ENCODE results near the gene APOL1.

Gene APOL1

DNA sequence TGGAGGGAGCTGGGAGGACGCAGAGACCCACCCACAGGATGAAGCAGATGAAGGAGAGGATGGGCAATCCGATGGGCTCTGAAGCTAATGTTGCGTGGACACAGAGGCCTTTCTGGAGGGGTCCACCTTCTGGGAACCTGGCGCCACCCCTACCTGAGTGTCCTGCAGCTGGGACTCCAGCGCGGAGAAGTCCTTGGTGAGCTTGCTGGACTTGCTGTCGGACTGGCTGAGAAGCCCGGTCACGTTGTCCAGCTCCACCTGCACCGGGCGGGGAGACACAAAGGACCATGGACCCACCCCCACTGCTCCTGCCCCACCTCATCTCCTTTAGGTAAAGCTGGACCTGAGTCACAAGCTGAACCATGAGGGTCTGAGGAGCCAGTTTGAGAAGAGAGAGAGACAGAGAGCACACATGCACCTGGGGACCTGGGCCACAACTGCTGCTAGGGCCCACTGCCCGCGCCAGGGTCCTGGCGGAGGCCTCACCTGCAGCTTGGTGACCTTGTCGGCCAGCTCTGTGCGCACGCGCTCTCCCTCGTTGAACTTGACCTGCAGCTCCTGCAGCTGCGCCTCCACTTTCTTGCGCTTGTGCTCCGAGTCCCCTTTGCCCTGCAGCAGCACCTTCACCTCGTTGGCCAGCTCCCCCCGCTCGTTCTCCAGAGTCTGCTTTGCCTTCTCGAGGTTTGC lies 40.8 kb downstream of the APOL1 start:
- DNase-seq (ENCODE audit: low spot score) = no peak

DNA sequence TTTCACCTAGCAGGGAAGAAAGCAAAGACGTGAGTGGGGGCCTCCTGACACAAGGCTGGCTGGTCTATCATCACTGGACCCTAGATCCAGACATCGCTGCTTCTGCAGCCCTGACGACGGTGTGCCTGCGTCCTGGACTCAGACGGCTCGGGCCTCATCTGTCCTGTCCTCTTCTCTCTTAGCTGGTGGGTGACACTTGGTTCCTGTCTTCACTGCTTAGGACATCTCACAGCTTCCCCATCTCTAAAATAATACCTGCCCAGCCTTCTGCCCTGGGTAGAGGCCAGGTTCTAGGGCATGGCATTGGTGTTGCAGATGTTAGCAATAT lies 41.3 kb downstream of the APOL1 start:
- no peak for DNase-seq (ENCODE audit: low spot score)

DNA sequence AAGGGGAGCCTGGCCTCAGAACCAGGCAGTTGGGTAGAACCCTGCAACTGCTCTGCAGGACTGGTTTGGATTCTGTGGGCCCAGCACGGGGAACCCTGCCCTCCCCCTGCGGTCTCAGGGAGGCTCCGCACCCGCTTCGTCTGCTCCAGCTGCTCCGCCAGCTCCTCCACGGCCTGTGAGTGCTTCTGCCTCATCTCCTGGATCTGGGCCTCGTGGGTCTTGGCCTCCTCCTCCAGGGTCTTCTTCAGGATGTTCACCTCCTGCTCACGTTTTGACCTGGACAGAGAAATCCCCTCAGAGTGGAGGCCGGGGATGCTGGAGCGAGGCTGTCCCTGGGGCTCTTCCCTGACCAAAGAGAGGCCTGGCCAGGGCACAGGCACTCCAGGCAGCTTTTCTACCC lies 41.9 kb downstream of the APOL1 start:
- DNase-seq (ENCODE audit: low spot score) = no peak

DNA sequence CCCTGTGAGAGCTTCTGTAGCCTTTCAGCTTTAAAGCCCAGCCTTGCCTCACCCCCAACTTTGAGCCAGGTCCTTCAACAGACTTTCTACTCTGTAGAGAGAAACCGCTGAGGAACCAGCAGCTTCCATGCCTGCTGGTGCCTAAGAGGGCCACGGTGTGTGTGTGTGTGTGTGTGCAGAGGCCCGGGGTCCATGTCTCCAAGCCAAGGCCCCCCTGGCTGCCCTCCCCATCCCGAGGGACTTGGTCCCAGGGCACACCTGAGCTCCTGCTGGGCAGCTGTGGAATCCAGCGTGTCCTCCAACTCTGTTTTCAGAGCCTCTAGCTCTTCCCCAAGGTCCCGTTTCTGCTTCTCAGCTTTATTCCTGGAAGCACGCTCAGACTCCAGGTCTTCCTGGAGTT lies 42.3 kb downstream of the APOL1 start:
- no peak for DNase-seq (ENCODE audit: low spot score)

DNA sequence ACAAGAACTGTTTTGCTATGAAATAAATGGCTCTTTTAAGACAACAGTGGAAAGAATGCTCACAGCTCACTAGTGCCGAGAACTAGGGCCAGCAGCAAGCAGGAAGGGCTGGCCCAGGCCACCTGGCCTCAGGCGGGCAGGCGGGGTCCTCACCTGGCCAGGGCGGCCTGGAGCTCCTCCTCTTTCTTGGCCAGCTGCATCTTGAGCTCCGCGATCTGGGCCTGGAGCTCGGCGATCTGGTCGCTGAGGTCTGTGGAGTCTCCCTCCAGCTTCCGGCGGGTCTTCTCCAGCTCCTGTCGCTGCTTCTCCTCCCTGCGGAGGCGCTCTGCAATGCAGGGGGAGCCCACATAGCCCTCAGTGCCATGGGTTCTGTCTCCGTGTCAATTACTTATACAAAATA lies 43.8 kb downstream of the APOL1 start:
- DNase-seq (ENCODE audit: low spot score) = no peak

DNA sequence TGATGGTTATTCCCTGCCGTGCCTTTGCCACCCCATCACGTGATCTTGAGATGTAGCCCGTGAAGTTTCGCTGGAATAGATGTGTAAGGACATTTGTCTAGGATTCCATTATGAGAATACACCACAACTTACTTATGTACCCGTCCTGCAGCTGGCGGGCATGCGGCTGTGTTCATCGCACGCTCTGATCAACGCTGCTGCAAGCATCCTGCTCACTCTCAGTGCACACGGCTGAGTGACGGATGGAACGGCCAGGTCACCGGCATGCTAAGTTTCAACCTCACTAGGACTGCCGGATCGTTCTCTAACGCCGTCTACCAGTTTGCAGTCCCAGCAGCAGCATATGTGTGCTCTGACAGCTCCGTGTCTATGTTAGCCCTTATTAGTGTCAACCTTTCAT lies 44.6 kb downstream of the APOL1 start:
- DNase-seq (ENCODE audit: low spot score) = no peak

DNA sequence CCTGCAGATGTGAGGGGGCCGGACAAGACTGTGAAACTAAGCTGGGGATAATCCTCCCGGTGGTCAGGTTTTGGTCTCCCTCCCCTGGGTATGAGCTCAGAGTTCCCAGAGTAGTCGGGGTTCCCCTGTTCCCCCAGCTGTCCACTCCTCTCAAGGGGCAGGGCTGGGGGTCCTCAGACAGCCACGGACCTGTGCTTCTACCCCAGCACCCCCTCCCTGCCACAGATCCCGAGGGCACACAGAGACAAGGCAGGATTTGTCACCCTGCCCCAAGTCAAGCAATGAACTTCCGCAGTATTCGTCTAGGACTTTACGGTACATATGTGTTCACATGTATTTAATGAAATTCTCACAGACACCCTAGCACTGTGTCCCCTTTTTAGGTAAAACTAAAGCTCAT lies 45.2 kb downstream of the APOL1 start:
- DNase-seq (ENCODE audit: low spot score) = no peak

DNA sequence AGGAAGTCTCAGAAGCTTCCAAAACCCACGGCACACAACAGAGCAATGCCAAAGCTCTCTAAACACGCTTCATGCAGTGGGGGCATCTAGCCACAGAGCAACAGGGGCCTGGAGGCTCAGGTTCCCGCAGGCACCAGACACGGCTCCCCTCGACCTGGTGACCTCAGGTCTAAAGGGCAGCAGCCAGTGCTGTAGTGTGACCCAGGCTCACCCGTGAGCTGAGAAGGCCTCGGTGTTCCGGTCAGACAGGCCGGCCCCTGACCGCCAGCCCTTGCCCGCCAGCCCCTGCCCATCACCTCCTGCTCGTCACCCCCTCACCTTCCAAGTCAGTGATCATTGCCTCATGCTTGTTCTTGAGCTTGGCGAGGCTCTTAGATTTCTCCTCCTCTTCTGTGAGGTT lies 45.7 kb downstream of the APOL1 start:
- no peak for DNase-seq (ENCODE audit: low spot score)

DNA sequence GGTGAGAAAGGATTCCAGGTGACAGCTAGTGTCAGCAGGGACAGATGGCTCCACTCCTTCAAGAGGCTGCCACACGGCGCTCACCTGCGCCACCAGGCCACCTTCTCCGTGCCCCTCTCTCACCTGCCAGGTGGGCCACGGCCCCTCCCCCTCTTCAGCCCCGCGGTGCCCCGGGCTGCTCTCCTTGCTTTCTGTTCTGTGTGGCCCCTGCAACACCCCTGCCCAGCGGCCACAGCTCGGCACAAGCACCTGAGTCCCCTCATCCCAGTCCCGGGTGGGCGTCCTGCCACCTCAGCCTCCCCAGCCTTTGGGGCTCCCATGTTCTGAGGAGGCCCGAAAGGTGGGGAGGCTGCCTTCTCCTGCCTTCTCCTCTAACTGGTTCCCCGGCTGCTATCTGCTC lies 46.4 kb downstream of the APOL1 start:
- DNase-seq (ENCODE audit: low spot score) = no peak

DNA sequence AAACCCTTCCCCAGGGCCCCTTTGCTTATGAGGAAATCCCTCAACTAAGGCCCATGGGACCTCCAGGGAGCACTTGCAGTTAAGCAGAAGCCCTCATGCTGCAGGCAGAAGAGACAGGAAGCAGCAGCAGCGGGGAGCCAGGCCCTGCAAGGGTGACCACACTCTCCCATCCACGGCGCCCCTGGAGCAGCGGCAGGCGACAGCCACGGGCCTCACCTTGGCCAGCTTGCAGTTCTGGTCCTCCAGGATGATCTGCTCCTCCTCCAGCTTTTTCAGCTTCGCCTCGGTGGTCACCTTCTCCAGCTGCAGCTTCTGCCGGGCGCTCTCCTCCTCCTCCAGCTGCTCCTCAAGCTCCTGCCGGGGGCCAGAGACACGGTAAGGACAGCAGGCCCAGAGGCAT lies 47.0 kb downstream of the APOL1 start:
- no peak for DNase-seq (ENCODE audit: low spot score)

DNA sequence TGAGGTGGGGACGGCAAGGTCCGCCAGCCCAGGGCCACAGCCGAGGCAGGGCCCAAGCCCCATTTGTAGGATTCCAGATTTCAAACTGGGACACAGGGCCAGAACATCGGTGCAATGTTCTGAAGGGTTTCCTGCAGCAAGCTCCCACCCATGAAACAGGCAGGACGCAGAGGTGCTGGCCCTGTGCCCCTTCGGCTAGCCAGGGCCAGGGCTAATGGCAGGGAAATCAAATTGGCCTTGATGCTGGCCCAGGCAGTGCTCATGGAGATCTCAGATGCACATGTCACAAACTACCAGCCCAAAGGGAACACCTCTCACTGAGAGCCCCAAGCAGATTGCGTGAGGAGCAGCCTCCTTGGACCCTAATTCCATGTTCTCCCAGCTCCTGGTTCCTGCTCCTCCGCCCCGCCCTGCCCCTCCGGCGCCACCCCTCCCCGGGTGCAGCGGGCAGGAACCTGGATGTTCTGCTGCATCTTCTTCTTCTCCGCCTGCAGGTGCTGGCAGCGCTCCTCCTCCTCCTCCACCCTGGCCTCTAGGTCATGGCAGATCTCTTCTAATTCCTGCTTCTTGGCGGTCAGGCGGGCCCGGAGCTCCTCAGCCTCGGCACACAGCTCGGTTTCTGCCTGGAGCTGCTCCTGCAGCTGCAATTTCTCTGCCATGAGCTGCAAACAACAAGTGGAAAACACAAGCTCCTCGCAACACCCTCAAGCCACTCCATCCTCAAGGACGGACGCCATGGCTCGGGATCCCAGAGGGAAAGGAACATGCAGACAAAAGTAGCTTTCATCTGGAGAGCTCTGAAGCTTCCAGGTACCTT lies 47.7 kb downstream of the APOL1 start:
- DNase-seq (ENCODE audit: low spot score) = no peak

DNA sequence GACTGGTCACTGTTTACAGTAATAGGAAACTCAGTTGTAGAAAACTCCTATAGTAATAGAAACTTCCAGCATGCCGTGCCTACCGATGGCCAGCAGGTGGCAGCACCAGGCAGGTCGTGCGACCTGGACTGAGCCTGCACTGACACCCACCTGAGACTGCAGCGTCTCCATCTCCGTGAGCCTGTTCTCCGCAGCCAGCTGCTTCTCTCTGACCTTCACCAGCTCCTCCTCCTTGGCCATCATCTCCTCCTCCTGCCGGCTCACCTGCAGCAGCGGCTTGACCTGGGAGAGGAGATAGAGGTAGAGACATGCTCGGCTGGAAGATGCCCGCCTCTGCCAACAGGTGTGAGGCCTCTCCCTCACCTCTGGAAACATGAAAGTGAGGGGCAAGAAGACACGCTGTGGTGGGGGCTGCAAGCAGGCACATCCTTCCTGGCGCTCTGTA lies 48.5 kb downstream of the APOL1 start:
- peak; percentile 48 for DNase-seq (ENCODE audit: low spot score)

DNA sequence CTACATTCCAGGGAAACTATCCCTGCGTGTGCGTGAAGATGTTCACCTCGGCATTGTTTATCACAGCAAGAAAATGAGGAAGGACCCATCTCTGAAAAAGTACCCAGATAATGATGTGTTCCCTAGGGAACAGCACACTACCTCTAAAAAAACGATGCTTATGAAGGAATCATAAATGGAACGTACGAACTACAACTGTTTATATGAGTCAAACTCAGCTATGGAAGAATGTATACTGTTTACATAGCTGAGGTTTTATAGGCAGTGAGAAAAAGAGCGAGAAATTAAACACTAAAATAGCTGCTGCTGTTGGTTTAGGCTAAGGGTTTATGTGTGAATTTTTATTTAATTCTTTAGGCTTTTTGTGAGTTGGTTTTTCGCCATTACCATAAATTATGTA lies 48.9 kb downstream of the APOL1 start:
- DNase-seq (ENCODE audit: low spot score) = no peak

DNA sequence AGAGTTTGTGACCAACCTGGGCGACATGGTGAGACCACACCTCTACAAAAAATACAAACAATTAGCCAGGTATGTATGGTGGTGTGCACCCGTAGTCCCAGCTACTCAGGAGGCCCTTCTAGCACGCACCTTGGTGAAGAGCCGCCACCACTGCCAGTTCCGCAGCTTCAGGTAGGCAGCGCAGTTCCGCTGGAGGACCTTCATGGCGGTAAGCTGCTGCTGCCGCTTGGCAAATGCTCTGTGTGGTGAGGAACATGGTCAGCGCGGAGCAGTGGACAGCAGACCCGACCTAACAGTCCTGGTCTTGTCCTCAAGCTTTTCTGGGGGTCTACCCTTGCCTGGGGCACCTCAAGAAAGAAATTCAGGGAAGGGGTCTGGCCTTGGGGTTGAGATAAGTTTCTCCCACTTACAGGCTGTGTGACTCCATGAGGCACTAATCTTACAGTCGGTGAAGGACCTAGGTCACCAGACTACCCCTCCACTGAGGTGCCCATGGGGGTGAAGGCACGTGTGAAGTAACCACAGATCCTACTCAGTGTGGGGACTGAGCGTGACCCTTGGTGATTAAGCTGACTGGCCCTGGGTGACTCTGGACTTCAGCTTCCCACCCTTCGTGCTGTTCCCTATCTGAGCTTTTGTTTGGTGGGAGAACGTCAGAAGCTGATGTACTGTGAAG lies 49.6 kb downstream of the APOL1 start:
- no peak for DNase-seq (ENCODE audit: low spot score)

DNA sequence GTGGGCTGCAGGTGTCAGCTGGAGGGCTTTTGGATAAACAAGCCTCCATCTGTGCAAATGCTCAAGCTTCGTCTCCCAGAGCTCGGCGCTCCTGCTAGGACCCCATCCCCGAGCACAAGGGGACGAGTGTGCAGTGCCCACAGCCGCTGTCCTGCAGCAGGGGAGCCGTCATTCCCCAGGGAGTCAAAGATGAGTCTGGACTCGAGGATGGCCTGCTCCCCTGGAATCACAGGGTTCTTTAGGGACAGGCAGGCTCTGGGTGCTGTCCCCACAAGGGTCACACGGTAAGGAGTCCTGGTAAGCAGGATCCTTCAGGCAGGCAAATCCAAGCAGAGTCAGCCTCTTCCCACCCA lies 50.2 kb downstream of the APOL1 start:
- DNase-seq (ENCODE audit: low spot score) = no peak

DNA sequence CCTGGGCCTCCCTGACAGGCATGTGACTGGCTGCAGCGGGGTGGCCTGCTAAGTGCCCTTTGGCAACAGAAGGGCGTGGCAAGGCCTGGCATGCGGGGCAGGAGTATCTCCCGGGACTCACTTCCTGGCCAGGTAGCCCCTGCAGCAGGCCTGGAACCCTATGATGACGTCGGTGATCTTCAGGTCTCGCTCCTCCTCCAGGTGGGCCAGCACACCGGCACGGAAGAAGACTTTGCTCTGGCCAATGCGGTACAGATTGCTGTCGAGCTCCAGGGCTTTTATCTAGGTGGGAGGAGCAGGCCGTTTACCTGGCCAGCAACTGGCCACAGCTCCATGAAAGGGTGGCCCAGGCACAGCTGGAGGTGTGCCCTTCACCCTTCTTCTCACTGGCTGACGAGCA lies 50.9 kb downstream of the APOL1 start:
- DNase-seq (ENCODE audit: low spot score) = no peak

DNA sequence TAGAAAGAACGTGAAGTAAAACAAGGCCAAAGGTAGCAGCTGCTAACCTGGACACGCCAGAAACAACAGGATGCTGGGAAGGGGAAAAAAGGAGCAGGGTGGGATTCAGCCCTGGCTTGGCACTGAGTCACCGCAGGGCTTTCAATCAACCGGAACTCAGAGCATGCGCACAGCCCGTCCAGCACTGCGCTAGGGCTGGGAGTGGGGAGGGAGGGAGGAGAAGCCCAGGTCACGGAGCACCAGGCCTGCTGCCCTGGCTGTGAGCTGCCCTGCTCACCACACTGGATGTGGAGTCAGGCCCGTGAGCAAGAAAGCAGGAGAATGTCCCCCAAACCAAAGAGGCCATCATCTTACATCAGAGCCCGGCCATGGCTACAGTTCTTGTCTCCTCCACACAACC lies 51.5 kb downstream of the APOL1 start:
- DNase-seq (ENCODE audit: low spot score) = no peak

DNA sequence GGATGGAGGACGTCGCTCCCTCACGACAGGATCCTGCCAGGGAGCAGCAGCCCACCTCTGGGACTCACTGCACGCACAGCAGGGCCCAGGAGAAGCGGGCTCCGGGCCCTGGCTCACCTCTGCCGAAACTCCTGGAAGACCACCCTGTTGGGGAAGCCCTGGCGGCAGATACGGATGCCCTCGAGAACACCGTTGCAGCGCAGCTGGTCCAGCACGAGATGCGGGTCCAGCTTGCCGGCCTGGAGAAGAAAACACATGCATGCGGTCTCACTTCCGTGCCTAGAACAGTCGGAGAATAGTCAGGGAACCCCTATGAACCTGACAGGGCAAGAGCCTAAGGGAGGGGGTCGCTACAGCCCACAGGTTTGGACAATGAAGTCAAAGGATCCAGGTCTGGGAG lies 52.9 kb downstream of the APOL1 start:
- DNase-seq (ENCODE audit: low spot score) = no peak

DNA sequence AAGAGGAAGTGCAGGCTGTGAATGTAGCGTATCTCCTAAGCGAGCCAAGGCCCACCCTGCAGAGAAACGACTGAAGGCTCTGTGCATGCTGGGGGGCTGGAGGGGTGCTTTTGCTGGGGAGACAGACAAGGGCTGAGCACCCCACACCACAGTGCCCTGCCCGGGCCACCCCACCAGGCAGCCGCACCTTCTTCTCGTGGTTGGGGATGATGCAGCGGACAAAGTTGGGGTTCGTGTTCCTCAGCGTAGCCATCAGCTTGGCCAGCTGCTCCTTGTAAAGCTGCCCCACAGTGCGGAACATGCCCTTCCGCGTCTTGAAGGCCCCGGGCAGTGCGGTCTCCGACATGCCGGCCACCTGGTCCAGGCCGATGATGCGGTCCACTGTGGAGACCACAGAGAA lies 53.3 kb downstream of the APOL1 start:
- DNase-seq (ENCODE audit: low spot score) = no peak

DNA sequence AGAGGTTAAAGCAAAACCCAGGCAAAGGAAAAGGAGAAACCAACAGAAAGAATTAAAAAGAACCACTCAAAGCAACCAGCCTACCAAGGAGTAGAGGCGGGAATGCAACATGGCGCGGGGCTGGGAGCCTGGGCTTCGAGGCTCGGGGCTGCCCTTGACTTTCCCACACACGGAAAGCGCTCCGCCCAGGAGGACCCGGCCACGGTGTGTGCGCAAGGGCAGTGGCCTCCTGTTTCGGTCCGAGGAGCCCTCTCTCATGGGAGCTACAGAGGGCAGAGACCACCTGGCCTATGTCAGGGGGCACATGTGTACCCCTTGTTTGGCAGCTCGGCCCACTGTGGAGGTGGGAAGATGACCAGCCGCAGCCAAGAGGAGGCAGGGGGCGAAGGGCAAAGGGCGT lies 55.9 kb downstream of the APOL1 start:
- DNase-seq (ENCODE audit: low spot score) = no peak

DNA sequence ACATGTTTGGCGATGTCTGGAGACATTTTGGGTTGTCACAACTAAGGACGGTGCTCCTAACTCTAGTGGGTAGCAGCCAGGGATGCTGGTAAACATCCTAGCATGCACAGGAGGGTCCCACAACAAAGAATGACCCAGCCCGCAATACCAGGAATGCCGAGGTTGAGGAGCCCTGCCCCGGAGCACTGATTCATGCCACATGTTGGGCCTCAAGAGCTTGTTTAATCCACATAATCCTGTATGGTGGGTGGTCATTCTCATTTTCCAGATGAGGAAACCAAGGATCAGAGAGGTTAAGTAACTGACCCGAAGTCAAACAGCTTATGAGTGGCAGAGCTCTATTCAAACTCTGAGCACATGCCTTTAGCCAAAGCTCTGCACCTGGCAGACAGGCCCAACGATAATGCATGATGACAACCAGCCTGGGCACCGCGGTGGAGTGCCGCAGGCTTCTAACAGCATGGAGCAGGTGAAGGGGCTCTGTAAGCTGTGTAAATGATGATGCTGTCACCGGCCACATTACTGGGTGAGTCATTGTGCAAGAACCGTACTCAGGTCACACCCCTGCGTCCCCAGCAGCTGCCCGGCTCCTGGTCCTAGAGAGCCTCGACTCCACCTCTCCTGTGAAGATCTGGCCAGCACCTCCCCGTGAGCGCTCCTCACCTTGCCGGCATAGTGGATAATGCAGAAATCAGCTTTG lies 58.6 kb downstream of the APOL1 start:
- no peak for DNase-seq (ENCODE audit: low spot score)

DNA sequence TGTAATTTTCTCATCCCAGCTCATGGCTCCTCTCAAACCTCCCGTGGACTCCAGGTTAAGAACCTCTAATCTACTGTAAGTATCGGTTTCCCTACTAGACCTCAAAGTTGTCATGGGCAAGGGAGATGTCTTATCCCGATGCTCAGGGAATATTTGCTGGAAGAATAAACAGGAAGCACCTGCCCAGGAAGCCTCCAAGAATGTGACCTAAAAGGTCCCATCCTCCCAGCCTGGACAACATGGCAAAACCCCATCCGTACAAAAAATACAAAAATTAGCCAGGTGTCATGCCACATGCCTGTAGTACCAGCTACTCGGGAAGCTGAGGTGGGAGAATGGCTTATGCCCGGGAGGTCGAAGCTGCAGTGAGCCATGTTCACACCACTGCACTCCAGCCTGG lies 62.4 kb downstream of the APOL1 start:
- peak; percentile 33 for DNase-seq (ENCODE audit: low spot score)

DNA sequence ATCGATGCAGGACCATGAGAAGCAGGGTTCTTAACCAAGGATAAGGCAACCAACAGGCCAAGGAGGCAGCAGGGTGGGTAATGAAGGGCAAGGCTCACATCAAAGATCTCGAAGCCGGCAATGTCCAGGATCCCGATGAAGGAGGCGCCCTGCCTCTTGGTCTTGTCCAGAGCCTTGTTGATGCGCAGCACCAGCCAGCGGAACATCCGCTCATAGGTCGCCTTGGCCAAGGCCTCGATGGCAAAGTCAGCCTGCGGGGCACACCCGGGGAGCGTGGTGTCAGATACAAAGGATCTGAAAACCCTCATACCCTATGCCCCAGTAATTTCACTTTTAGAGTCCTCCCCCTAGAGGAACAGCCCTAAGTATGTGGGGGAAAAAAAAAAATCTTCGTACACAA lies 63.5 kb downstream of the APOL1 start:
- DNase-seq (ENCODE audit: low spot score) = no peak

Measured in kidney capillary endothelial cell (primary cell).